WTC11 (cell line): ENCODE data around the gene RANBP3. TPM values are rescaled to one million over a fixed set of nuclear protein-coding genes. Genes with fewer than 3 reads are reported as not detected.

Experiments used
- ATAC-seq: fragments of 200-7000 bp; cut with Tn5 transposase; 2 replicates; pipeline ENCODE4 v1.10.0; 2021; ENCODE audit warnings: mild to moderate bottlenecking, moderate library complexity
- CTCF ChIA-PET: fragments of 300-600 bp; sonication (Branson Sonifier 250); formaldehyde crosslinking; loops from one replicate; lab custom pipeline; 2021; ENCODE audit warnings: antibody characterized with exemption; lab: Charles Lee
- POLR2A ChIA-PET: fragments of 350-600 bp; sonication (Branson Sonifier 250); formaldehyde crosslinking; loops from one replicate; lab custom pipeline; 2021; ENCODE audit warnings: antibody characterized with exemption; lab: Charles Lee
- DNase-seq: peaks from one replicate; pipeline ENCODE4 v3.0.0; 2021; ENCODE audit warnings: low spot score
- H3K27ac Mint-ChIP-seq: 2 replicates; pipeline ENCODE4 v1.8.0; 2021; ENCODE audit warnings: mixed read lengths
- H3K27me3 Mint-ChIP-seq: 2 replicates; pipeline ENCODE4 v1.8.0; 2021; ENCODE audit warnings: low read depth, mild to moderate bottlenecking, moderate library complexity, mixed read lengths
- H3K36me3 Mint-ChIP-seq: 2 replicates; pipeline ENCODE4 v1.8.0; 2021; ENCODE audit warnings: mixed read lengths
- H3K4me1 Mint-ChIP-seq: 2 replicates; pipeline ENCODE4 v1.8.0; 2022; ENCODE audit warnings: mixed read lengths
- H3K4me3 Mint-ChIP-seq: 2 replicates; pipeline ENCODE4 v1.8.0; 2021; ENCODE audit warnings: mild to moderate bottlenecking, moderate library complexity, mixed read lengths
- H3K9me3 Mint-ChIP-seq: 2 replicates; pipeline ENCODE4 v1.8.0; 2021; ENCODE audit warnings: mixed read lengths
- ATF1 ChIP-seq: sonication (generic); formaldehyde crosslinking; IDR thresholded peaks from 2 replicates; pipeline ENCODE4 v1.8.1; 2023; ENCODE audit warnings: mild to moderate bottlenecking, moderate library complexity, missing genetic modification reagents
- CREB1 ChIP-seq: sonication (generic); formaldehyde crosslinking; IDR thresholded peaks from 2 replicates; pipeline ENCODE4 v1.8.0; 2023; ENCODE audit warnings: mild to moderate bottlenecking, missing genetic modification reagents
- GRHL2 ChIP-seq: fragments of 250-450 bp; sonication (Bioruptor Pico); IDR thresholded peaks from 2 replicates; pipeline ENCODE4 v1.8.0; 2022; ENCODE audit warnings: mild to moderate bottlenecking, moderate library complexity; ENCODE audit not compliant: insufficient replicate concordance, severe bottlenecking
- GTF2I ChIP-seq: fragments of 250-450 bp; sonication (Bioruptor Pico); conservative IDR thresholded peaks from 2 replicates; pipeline ENCODE4 v1.4.0; 2021; ENCODE audit warnings: mild to moderate bottlenecking
- IRF2 ChIP-seq: sonication (generic); formaldehyde crosslinking; IDR thresholded peaks from 2 replicates; pipeline ENCODE4 v1.8.0; 2022; ENCODE audit warnings: low read depth, missing genetic modification reagents, borderline replicate concordance
- MXD4 ChIP-seq: fragments of 250-450 bp; sonication (Bioruptor Pico); IDR thresholded peaks from 2 replicates; pipeline ENCODE4 v1.8.0; 2021; ENCODE audit warnings: mild to moderate bottlenecking, moderate library complexity, borderline replicate concordance
- MYBL2 ChIP-seq: sonication (generic); formaldehyde crosslinking; IDR thresholded peaks from 2 replicates; pipeline ENCODE4 v1.8.1; 2023; ENCODE audit warnings: mild to moderate bottlenecking, moderate library complexity, missing genetic modification reagents
- NFYB ChIP-seq: sonication (generic); formaldehyde crosslinking; conservative IDR thresholded peaks from 2 replicates; pipeline ENCODE4 v1.8.0; 2022; ENCODE audit warnings: low read depth, missing genetic modification reagents
- NR1H2 ChIP-seq: sonication (generic); formaldehyde crosslinking; IDR thresholded peaks from 2 replicates; pipeline ENCODE4 v1.9.0; 2021; ENCODE audit warnings: mild to moderate bottlenecking, moderate library complexity, missing genetic modification reagents
- SMAD3 ChIP-seq: sonication (generic); formaldehyde crosslinking; IDR thresholded peaks from 2 replicates; pipeline ENCODE4 v1.8.0; 2022; ENCODE audit warnings: missing genetic modification reagents, mild to moderate bottlenecking, borderline replicate concordance
- SMAD4 ChIP-seq: sonication (generic); formaldehyde crosslinking; IDR thresholded peaks from 2 replicates; pipeline ENCODE4 v1.8.0; 2022; ENCODE audit warnings: mild to moderate bottlenecking, missing genetic modification reagents
- TEAD4 ChIP-seq: sonication (generic); formaldehyde crosslinking; IDR thresholded peaks from 2 replicates; pipeline ENCODE4 v1.8.0; 2022; ENCODE audit warnings: mild to moderate bottlenecking, missing genetic modification reagents
- ZNF219 ChIP-seq: sonication (generic); formaldehyde crosslinking; IDR thresholded peaks from 2 replicates; pipeline ENCODE4 v1.8.0; 2023; ENCODE audit warnings: missing genetic modification reagents, mild to moderate bottlenecking, borderline replicate concordance
- total RNA-seq: library from RNA; stranded (reverse); gene quantifications from 3 replicates; pipeline ENCODE4 v1.2.3, GENCODE V29; 2021
- TF ChIP-seq, protein P1 (sequence below): sonication (generic); formaldehyde crosslinking; IDR thresholded peaks from 2 replicates; pipeline ENCODE4 v1.8.1; 2023; ENCODE audit warnings: mild to moderate bottlenecking, missing genetic modification reagents, borderline replicate concordance
- TF ChIP-seq, protein P2 (sequence below): sonication (generic); formaldehyde crosslinking; IDR thresholded peaks from 2 replicates; pipeline ENCODE4 v1.8.1; 2022; ENCODE audit warnings: low read depth, missing genetic modification reagents, borderline replicate concordance
- TF ChIP-seq, protein P3 (sequence below): sonication (generic); formaldehyde crosslinking; IDR thresholded peaks from 2 replicates; pipeline ENCODE4 v1.8.1; 2023; ENCODE audit warnings: mild to moderate bottlenecking, missing genetic modification reagents, moderate library complexity
- TF ChIP-seq, protein P4 (sequence below): sonication (generic); formaldehyde crosslinking; IDR thresholded peaks from 2 replicates; pipeline ENCODE4 v1.8.0; 2022; ENCODE audit warnings: mild to moderate bottlenecking, missing genetic modification reagents
- TF ChIP-seq, protein P5 (sequence below): fragments of 250-450 bp; sonication (Bioruptor Pico); IDR thresholded peaks from 2 replicates; pipeline ENCODE4 v2.1.2; 2022; ENCODE audit warnings: mild to moderate bottlenecking, moderate library complexity
- TF ChIP-seq, protein P6 (sequence below): fragments of 250-450 bp; sonication (Bioruptor Pico); IDR thresholded peaks from 2 replicates; pipeline ENCODE4 v1.9.0; 2021; ENCODE audit warnings: mild to moderate bottlenecking, borderline replicate concordance

Gene RANBP3
- total RNA-seq, 1 experiment from 2014 or later: 76.3 TPM

DNA sequence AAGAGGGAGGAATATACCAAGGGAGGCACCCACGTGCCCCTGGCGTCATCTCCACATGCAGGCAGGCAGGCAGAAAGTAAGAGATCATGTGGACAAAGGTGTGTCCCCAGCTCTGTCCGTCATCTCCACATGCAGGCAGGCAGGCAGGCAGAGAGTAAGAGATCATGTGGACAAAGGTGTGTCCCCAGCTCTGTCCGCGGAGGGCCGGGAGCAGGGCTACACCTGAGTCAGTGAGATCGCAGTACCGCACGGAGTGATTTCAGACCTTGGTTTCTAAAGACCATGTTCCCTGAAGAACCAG lies 41.7 kb downstream of the RANBP3 start (continued):
- TF ChIP-seq, protein P1, sequence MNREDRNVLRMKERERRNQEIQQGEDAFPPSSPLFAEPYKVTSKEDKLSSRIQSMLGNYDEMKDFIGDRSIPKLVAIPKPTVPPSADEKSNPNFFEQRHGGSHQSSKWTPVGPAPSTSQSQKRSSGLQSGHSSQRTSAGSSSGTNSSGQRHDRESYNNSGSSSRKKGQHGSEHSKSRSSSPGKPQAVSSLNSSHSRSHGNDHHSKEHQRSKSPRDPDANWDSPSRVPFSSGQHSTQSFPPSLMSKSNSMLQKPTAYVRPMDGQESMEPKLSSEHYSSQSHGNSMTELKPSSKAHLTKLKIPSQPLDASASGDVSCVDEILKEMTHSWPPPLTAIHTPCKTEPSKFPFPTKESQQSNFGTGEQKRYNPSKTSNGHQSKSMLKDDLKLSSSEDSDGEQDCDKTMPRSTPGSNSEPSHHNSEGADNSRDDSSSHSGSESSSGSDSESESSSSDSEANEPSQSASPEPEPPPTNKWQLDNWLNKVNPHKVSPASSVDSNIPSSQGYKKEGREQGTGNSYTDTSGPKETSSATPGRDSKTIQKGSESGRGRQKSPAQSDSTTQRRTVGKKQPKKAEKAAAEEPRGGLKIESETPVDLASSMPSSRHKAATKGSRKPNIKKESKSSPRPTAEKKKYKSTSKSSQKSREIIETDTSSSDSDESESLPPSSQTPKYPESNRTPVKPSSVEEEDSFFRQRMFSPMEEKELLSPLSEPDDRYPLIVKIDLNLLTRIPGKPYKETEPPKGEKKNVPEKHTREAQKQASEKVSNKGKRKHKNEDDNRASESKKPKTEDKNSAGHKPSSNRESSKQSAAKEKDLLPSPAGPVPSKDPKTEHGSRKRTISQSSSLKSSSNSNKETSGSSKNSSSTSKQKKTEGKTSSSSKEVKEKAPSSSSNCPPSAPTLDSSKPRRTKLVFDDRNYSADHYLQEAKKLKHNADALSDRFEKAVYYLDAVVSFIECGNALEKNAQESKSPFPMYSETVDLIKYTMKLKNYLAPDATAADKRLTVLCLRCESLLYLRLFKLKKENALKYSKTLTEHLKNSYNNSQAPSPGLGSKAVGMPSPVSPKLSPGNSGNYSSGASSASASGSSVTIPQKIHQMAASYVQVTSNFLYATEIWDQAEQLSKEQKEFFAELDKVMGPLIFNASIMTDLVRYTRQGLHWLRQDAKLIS (CRISPR knock-in tag): no peak
- TF ChIP-seq, protein P2, sequence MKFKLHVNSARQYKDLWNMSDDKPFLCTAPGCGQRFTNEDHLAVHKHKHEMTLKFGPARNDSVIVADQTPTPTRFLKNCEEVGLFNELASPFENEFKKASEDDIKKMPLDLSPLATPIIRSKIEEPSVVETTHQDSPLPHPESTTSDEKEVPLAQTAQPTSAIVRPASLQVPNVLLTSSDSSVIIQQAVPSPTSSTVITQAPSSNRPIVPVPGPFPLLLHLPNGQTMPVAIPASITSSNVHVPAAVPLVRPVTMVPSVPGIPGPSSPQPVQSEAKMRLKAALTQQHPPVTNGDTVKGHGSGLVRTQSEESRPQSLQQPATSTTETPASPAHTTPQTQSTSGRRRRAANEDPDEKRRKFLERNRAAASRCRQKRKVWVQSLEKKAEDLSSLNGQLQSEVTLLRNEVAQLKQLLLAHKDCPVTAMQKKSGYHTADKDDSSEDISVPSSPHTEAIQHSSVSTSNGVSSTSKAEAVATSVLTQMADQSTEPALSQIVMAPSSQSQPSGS (CRISPR knock-in tag): no peak
- no peak for TF ChIP-seq IRF2
- TF ChIP-seq MYBL2: no peak
- no peak for TF ChIP-seq ZNF219 (CRISPR knock-in tag)
- TF ChIP-seq, protein P3, sequence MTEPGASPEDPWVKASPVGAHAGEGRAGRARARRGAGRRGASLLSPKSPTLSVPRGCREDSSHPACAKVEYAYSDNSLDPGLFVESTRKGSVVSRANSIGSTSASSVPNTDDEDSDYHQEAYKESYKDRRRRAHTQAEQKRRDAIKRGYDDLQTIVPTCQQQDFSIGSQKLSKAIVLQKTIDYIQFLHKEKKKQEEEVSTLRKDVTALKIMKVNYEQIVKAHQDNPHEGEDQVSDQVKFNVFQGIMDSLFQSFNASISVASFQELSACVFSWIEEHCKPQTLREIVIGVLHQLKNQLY (CRISPR knock-in tag): no peak

DNA sequence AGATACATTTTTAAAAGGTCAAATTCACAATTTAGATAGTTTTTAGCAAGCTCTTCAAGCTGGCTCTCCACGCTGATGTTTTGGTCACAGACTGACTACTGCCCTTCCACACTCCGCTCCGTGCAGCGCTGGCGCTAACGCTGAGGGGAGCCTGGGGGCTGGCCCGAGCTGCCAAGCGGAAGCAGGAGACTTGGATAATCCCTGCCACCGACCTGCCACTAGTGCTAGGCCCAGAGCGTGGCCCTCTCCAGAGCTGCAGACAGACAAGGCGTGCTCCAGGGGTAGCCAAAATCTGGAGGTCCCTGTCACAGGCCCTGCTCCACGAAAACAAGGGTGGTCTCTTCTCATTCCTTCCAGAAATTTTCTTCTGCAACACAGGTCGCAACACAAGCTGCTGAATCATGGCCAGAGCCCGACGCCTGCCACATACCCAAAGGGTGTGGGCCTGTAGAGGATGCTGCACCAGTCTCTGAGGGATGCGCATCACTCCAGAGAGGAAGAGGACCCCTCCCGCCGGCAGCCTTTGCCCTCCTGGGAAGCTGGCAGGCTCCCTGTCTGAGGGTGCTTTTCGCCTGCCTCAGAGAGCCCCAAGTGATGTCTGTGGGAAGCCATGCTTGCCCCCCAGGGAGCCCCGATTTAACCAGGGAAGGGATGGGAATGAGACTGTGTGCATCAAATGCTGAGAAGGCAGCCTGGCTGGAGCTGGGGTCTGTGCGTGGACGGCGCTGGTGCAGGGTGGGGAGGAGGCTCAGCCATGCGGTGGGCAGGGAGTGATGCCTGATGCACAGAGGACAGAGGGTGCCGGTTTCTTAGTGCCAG lies 42.3 kb downstream of the RANBP3 start:
- ATAC-seq (no peak), DNase-seq (no peak)
- Mint-ChIP-seq H3K27me3 (no peaks in the 10 kb centered on the region), H3K4me1 (peaks cover 4% of the 10 kb centered on the region; the same call in 1 of the 2 replicates), H3K9me3 (no peaks in the 10 kb centered on the region), H3K27ac (peak overlapping the region; percentile 60), H3K4me3 (no peak overlapping the region), H3K36me3 (peaks cover 25% of the 10 kb centered on the region)
- POLR2A ChIA-PET: no interaction called here
- TF ChIP-seq ATF1 (CRISPR knock-in tag) (no peak), CREB1 (CRISPR knock-in tag) (no peak), MXD4 (CRISPR knock-in tag) (no peak), TEAD4 (no peak), SMAD3 (CRISPR knock-in tag) (no peak), NR1H2 (no peak), GRHL2 (CRISPR knock-in tag) (no peak), NFYB (no peak), SMAD4 (no peak), GTF2I (no peak)
- TF ChIP-seq, protein P4, sequence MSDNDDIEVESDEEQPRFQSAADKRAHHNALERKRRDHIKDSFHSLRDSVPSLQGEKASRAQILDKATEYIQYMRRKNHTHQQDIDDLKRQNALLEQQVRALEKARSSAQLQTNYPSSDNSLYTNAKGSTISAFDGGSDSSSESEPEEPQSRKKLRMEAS (CRISPR knock-in tag): no peak
- TF ChIP-seq, protein P5, sequence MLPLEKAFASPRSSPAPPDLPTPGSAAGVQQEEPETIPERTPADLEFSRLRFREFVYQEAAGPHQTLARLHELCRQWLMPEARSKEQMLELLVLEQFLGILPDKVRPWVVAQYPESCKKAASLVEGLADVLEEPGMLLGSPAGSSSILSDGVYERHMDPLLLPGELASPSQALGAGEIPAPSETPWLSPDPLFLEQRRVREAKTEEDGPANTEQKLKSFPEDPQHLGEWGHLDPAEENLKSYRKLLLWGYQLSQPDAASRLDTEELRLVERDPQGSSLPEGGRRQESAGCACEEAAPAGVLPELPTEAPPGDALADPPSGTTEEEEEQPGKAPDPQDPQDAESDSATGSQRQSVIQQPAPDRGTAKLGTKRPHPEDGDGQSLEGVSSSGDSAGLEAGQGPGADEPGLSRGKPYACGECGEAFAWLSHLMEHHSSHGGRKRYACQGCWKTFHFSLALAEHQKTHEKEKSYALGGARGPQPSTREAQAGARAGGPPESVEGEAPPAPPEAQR (CRISPR knock-in tag): no peak
- TF ChIP-seq, protein P6, sequence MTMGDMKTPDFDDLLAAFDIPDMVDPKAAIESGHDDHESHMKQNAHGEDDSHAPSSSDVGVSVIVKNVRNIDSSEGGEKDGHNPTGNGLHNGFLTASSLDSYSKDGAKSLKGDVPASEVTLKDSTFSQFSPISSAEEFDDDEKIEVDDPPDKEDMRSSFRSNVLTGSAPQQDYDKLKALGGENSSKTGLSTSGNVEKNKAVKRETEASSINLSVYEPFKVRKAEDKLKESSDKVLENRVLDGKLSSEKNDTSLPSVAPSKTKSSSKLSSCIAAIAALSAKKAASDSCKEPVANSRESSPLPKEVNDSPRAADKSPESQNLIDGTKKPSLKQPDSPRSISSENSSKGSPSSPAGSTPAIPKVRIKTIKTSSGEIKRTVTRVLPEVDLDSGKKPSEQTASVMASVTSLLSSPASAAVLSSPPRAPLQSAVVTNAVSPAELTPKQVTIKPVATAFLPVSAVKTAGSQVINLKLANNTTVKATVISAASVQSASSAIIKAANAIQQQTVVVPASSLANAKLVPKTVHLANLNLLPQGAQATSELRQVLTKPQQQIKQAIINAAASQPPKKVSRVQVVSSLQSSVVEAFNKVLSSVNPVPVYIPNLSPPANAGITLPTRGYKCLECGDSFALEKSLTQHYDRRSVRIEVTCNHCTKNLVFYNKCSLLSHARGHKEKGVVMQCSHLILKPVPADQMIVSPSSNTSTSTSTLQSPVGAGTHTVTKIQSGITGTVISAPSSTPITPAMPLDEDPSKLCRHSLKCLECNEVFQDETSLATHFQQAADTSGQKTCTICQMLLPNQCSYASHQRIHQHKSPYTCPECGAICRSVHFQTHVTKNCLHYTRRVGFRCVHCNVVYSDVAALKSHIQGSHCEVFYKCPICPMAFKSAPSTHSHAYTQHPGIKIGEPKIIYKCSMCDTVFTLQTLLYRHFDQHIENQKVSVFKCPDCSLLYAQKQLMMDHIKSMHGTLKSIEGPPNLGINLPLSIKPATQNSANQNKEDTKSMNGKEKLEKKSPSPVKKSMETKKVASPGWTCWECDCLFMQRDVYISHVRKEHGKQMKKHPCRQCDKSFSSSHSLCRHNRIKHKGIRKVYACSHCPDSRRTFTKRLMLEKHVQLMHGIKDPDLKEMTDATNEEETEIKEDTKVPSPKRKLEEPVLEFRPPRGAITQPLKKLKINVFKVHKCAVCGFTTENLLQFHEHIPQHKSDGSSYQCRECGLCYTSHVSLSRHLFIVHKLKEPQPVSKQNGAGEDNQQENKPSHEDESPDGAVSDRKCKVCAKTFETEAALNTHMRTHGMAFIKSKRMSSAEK (CRISPR knock-in tag): no peak
- CTCF ChIA-PET: interaction anchor here (0.9 to 2.6 kb wide), 5 partner anchors 11 to 132 kb away, joined by 3 to 12 read pairs (median 7); no protein-coding TSS in a partner anchor
